NCI-H1092 treated with DMSO at 0.1 percent for 48 hours (cell line): ENCODE measurements around the gene SPTBN4.
"Not testable (repeated sequence)": the region's sequence is repeated elsewhere in the genome, so short reads cannot be mapped to it uniquely, and the experiment has no call there.

ENCODE experiments used
- DNase-seq: peaks from one replicate; lab custom pipeline; 2025; lab: John Stamatoyannopoulos, UW

Gene SPTBN4

GRCh38 chr19:40507892-40508291 lies 41.1 kb downstream of the SPTBN4 start:
- no peak for DNase-seq

GRCh38 chr19:40508739-40509260 lies 42.0 kb downstream of the SPTBN4 start:
- no peak for DNase-seq

GRCh38 chr19:40510526-40511115 lies 43.8 kb downstream of the SPTBN4 start:
- no peak for DNase-seq

- no peak for DNase-seq
Observed at GRCh38 chr19:40511487-40511886, 44.7 kb downstream of the SPTBN4 start.

GRCh38 chr19:40512110-40512472 lies 45.3 kb downstream of the SPTBN4 start:
- DNase-seq = no peak

- DNase-seq = peak; percentile 2
Observed at GRCh38 chr19:40512473-40513344, 45.9 kb downstream of the SPTBN4 start.

- DNase-seq = no peak
Observed at GRCh38 chr19:40513345-40513678, 46.5 kb downstream of the SPTBN4 start.

- no peak for DNase-seq
Observed at GRCh38 chr19:40513741-40514315, 47.0 kb downstream of the SPTBN4 start.

- DNase-seq = no peak
Observed at GRCh38 chr19:40517248-40517647, 50.4 kb downstream of the SPTBN4 start.

GRCh38 chr19:40519352-40520322 lies 52.8 kb downstream of the SPTBN4 start:
- no peak for DNase-seq

- no peak for DNase-seq
Observed at GRCh38 chr19:40521276-40521675, 54.5 kb downstream of the SPTBN4 start.

GRCh38 chr19:40521900-40522299 lies 55.1 kb downstream of the SPTBN4 start:
- not testable (repeated sequence) for DNase-seq

GRCh38 chr19:40523322-40524047 lies 56.7 kb downstream of the SPTBN4 start:
- peak; percentile 41 for DNase-seq

GRCh38 chr19:40524133-40524549 lies 57.3 kb downstream of the SPTBN4 start:
- no peak for DNase-seq

- no peak for DNase-seq
Observed at GRCh38 chr19:40524655-40525054, 57.9 kb downstream of the SPTBN4 start.

GRCh38 chr19:40525234-40526051 lies 58.6 kb downstream of the SPTBN4 start:
- no peak for DNase-seq

GRCh38 chr19:40528078-40528477 lies 61.3 kb downstream of the SPTBN4 start:
- DNase-seq = no peak

- no peak for DNase-seq
Observed at GRCh38 chr19:40528533-40529092, 61.8 kb downstream of the SPTBN4 start.

- peak; percentile 76 for DNase-seq
Observed at GRCh38 chr19:40529093-40529954, 62.5 kb downstream of the SPTBN4 start.
